HG03460 (cell line): ENCODE measurements around the gene STOM.
A peak's percentile ranks its signal among the peaks of the same experiment; 100 is the strongest.

Experiments used
- ATAC-seq: cut with Tn5 transposase; IDR thresholded peaks from one replicate; pipeline ENCODE4 v1.9.1; 2021; ENCODE audit not compliant: unreplicated experiment

STOM gene

GRCh38 chr9:121371495-121372061 lies 1.5 kb upstream of the STOM start:
- no peak for ATAC-seq

GRCh38 chr9:121368745-121369144 lies 1.3 kb downstream of the STOM start:
- ATAC-seq = no peak

DNA sequence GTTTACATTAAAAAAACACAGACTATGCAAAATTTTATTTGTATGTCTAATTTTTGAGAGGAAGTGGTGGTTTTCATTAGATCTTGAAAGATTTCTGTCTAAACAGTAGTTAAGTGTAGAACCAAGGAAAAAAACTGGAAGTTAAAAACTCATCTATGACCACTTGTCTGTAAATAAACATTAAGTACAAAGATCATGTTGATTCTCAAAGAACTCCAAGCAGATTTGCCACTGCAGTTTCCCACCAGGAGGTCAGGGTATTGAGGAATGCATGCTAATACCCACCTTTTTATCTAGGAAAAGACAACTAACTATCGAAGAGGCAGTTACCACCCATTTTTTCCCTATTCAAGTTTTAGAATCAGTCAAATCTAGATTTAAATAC lies 1.9 kb downstream of the STOM start:
- no peak for ATAC-seq

- no peak for ATAC-seq
Observed at GRCh38 chr9:121367306-121368137, 2.5 kb downstream of the STOM start.

GRCh38 chr9:121366611-121367192 lies 3.3 kb downstream of the STOM start:
- no peak for ATAC-seq

DNA sequence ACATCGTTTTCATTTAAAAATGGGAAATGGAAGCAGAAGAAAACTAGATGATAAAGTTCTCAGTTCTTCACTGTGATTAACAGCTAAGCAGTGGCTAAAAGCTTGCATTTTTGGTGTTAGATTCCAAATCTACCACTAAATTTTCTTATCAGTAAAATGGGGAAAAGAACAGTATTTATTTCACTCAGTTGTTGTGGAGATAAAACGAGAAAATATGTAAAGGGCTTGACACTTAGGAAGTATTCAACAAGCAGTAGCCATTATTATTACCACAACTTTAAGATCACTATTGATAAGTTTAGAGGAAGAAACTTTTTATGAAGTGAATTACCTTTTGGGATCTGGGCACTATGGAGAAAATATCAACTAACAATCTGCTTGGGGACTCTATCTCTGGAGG lies 4.5 kb downstream of the STOM start:
- no peak for ATAC-seq

DNA sequence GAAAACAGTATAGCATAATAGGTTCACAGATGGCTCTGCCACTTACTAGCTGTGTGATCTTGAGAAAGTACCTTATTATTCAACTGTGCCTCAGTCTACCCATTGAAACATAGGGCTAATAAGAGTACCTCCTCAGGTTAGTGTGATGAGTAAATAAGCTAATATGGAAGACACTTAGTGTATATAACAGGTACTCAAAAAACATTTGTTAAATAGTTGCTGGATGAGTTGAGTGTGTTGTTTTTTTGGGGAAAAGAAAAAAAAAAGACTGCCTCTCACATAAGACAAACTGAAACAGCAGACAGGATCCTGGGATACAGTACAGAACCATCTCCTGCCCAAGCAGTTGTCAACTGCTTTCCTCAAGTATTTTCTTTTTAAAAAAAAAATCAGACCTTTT lies 5.2 kb downstream of the STOM start:
- no peak for ATAC-seq

GRCh38 chr9:121364077-121364476 lies 6.0 kb downstream of the STOM start:
- no peak for ATAC-seq

DNA sequence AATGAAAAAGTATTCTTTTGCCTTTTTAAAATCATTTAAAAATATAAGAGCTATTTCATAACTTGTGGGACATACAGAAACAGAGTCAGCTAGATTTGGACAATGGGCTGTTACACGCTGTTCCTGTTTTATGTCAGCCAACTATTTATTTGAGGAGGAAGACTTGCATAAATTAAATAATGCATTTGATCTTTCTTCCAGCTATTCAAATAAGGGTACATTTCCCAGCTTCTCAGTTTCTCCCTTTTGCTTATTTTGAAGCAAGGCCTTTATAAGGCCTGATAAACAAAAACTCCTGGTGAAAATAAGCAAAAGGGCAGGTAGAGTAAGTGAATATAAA lies 6.5 kb downstream of the STOM start:
- no peak for ATAC-seq

DNA sequence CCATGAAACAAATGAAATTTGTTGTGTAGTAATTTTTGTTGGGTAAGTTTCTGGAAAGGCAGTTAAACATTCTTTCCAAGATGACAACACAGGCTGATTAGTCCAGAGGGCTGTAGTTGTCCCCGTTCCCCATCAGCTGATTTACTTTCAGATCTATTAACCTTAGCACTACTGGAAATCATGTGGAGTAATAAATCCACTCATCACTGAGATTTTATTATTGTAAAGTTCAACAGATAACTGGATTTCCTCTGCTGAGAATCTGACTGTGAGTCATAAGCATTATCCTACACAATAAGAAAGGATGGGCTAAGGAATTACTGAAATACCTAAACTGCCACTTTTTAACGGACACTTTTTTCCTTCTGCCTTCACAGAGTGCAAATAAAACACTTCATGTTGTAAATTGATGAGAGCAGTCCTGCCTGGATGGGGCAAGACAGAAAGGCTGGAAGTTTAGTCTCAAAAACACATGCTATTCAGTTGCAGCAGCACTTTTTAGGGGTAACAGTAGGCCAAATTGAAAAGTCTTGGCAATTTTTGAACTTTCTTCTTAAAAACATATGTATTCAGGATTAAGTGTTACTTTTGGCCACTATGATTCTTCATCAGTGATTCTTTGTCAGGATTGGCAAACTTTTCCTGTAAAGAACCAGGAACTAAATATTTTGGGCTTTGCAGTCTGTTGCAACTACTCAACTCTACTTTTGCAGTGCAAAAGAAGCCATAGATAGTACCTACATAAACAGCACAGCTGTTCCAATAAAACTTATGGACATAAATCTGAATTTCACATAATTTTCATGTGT lies 7.0 kb downstream of the STOM start:
- no peak for ATAC-seq

DNA sequence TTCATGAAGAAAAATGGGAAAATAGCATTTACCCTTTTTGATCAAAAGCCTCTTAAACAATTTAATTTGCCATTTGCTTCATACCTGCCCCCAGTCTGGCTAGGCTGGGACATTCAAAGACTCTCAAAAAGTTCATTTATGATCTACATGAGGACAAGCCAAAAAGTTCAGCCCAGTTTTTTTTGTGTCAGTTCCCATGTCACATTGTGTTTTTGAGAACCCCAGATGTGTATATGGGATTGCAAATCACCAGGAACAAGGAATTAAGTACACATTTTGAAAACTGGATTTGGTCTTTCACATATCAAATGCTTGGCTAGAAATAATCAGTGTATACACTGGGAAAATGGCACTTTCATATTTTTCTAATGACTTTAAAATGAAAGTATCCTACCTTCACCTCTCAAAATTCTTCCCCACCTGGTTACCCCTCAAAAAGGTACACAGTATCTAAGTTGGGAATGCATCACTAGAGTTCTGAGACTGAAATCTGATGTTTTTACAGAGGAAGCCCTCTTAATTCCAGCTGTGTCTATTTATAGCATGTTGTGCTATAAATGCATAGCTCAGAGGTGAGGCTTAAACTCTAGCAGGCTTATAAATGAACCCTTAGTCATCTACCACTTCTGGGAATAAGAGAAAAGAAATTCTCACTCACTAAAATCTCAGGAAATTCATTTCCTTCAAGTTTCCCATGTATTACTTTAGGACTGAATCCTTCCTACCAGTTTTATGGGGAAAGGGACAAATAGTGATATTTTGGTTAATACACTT lies 9.3 kb downstream of the STOM start:
- no peak for ATAC-seq

DNA sequence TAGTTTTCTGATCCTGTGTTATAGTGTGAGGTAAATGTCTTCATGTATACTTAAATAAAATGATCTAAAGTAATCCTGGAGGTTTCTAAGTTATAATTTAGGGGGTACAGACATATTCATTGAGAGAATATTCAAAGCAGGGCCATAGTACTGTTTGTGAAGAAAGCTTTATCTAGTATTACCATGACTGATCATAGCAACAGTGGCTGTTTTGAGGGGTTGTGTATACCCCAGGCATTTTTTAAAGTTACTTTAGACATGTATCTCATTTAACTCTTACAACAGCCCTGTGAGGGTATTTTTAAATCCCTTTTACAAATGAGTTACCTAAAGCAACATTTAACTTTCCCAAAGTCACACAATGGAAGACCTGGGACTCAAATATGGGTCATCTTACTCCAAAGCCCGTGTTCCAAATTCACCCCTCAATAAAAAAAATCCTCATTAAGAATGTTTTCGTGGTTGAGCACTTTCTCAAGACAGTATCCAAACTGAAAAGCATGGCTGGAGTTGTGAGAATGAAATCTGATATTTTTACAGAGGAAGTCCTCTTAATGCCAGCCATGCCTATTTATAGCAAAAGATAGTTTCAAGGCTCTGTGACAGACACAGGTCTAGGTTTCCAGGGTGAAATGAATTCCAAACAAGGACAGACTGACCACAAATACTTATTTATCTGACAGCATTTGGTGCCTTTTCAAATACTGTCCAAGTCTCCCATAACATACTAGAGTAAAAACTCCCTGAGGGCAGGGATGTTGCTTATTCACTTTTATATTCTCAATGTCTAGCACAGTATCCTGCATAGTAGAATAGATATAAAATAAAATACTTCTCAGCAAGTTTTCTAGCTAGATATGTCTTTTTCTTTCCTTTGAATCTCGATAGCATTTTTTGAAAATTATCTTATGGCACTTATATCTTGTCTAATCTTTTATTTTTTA lies 10.4 kb downstream of the STOM start:
- ATAC-seq = no peak

GRCh38 chr9:121358751-121359150 lies 11.3 kb downstream of the STOM start:
- no peak for ATAC-seq

GRCh38 chr9:121357011-121357410 lies 13.0 kb downstream of the STOM start:
- no peak for ATAC-seq

- no peak for ATAC-seq
Observed at GRCh38 chr9:121354762-121355161, 15.3 kb downstream of the STOM start.

DNA sequence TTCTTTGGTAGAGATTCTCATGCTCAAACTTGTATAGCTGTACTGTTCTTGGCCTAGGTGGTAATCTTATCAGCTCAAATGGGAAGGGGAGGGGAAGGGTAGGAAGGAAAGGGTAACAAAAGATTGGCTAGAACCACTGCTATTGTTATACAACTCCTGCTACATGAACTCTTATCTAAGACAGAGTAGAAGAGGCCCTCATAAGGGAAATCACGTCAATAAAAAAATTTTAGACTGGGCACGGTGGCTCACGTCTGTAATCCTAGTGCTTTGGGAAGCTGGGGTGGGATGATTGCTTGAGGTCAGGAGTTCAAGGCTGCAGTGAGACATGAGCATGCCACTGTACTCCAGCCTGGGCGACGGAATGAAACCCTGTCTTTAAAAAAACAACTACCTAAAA lies 15.9 kb downstream of the STOM start:
- ATAC-seq = no peak

DNA sequence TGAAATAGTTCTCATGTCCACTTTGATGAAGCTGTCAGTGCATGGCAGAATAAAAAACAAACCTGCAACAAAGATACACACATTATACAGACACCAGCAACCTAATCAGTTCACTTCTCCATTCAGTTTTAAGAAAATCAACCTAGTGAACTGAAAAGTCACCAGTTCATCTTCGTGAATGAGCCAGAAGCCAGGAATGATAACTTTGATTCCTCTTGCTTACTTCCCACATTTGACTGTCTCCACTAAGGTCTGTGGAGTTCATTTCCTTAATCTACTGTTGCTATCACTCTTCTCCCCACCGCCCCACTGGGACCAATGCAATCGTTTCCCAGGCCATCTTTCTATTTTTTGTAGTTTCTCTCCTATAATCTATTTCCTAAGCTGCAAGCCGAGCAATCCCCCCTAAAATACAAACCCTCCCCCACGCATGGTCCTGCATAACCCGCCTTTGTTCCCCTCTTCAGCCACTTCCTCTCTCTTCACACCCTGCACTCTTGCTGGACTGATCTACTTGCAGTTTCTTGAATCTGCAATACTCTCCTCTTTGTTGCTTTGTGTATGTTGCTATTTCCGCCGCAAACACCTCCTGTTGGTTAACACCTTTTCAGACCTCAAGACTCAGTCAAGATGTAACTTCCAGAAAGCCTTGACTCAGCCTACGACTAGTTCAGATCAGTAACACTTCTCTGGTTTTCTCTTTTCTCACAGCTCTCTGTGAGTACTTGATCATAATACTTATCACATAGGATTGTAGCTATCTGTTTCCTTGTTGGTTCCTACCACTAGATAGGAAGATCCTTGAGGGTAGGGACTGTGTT lies 16.6 kb downstream of the STOM start:
- ATAC-seq = peak; percentile 98

- no peak for ATAC-seq
Observed at GRCh38 chr9:121350993-121351561, 19.0 kb downstream of the STOM start.

DNA sequence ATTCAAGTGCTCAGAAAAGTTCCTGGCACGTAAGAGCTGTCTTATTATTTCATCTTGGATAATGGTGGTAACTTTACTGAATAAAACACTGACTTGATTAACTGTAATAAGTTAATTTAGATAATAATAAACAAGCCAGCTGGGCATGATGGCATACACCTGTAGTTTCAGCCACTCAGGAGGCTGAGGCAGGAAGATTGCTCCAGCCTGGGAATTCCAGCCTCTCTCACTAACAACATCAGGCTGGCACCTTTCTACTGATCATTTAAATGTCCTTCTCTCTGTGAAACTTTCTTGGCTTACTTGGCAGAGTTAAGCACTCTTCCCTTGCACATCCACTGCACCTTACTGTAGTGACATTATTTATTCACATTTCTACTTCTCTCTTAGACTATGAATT lies 20.0 kb downstream of the STOM start:
- ATAC-seq = no peak
